ENCODE measurements around the gene AP2B1. TPM values are rescaled to one million over a fixed set of nuclear protein-coding genes. Genes with fewer than 3 reads are reported as not detected.

The AP2B1 gene
- total RNA-seq, 1 donor from 2014 or later: 330 TPM

DNA sequence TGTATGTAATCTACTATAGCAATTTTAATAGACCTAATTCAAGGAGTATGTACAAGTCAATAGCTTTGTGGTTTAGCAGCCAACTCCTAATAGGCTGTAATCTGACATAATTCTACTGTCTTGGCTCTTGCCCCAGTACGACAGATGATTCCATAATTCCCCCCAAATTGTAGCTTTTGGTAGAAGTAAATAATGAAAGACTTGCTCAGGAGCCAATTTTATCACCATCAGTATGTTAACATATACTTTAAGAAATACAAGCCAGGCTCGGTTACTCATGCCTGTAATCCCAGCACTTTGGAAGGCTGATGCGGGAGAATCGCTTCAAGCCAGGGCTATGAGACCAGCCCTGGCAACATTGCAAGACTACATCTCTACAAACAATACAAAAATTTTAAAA is 53.9 kb downstream of the AP2B1 start:
- Mint-ChIP-seq H3K27ac (ENCODE audit: unreplicated experiment) (no peak overlapping the region), H3K4me1 (ENCODE audit: unreplicated experiment) (no peaks in the 10 kb centered on the region), H3K27me3 (ENCODE audit: unreplicated experiment) (no peaks in the 10 kb centered on the region), H3K36me3 (ENCODE audit: low read depth, unreplicated experiment) (peaks cover 24% of the 10 kb centered on the region), H3K9me3 (ENCODE audit: unreplicated experiment) (no peaks in the 10 kb centered on the region), H3K4me3 (ENCODE audit: unreplicated experiment) (no peak overlapping the region)
- DNase-seq (ENCODE audit: low spot score): no peak
- no peak for TF ChIP-seq CTCF (IDR thresholded peaks at IDR 0.05; ENCODE audit: unreplicated experiment)

DNA sequence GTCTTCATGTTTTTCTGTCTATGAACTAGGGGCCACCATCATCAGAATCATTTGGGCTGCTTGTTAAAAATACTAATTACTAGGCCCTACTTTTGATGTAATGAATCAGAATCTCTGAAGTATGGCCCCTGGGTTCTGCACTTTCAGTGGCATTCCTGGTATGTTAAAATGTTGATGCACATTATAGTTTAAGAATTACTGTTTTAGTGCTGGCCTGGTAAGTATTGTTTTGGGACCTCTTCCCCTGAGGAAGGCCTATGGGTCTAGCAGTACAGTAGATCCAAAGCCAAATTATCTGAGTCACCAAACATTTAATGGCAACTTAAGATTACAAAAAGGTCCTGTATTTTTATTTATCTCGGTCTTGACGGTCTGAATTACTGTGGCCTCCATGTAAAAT is 58.8 kb downstream of the AP2B1 start:
- no peak for DNase-seq (ENCODE audit: low spot score)
- no peaks in the 10 kb centered on the region for H3K4me1 Mint-ChIP-seq (ENCODE audit: unreplicated experiment)
- H3K27me3 Mint-ChIP-seq (ENCODE audit: unreplicated experiment): no peaks in the 10 kb centered on the region
- H3K36me3 Mint-ChIP-seq (ENCODE audit: low read depth, unreplicated experiment): peaks cover 12% of the 10 kb centered on the region
- H3K27ac Mint-ChIP-seq (ENCODE audit: unreplicated experiment): no peak overlapping the region
- no peak overlapping the region for H3K4me3 Mint-ChIP-seq (ENCODE audit: unreplicated experiment)
- no peaks in the 10 kb centered on the region for H3K9me3 Mint-ChIP-seq (ENCODE audit: unreplicated experiment)
- TF ChIP-seq CTCF (IDR thresholded peaks at IDR 0.05; ENCODE audit: unreplicated experiment): no peak

GRCh38 chr17:35651467-35651866 is 64.3 kb downstream of the AP2B1 start:
- no peaks in the 10 kb centered on the region for H3K4me1 Mint-ChIP-seq (ENCODE audit: unreplicated experiment)
- H3K4me3 Mint-ChIP-seq (ENCODE audit: unreplicated experiment): no peak overlapping the region
- no peaks in the 10 kb centered on the region for H3K9me3 Mint-ChIP-seq (ENCODE audit: unreplicated experiment)
- no peaks in the 10 kb centered on the region for H3K27me3 Mint-ChIP-seq (ENCODE audit: unreplicated experiment)
- peaks cover 6% of the 10 kb centered on the region for H3K36me3 Mint-ChIP-seq (ENCODE audit: low read depth, unreplicated experiment)
- no peak for TF ChIP-seq CTCF (IDR thresholded peaks at IDR 0.05; ENCODE audit: unreplicated experiment)
- no peak overlapping the region for H3K27ac Mint-ChIP-seq (ENCODE audit: unreplicated experiment)
- no peak for DNase-seq (ENCODE audit: low spot score)

GRCh38 chr17:35653619-35654361 is 66.7 kb downstream of the AP2B1 start:
- peaks cover 2% of the 10 kb centered on the region for H3K27me3 Mint-ChIP-seq (ENCODE audit: unreplicated experiment)
- no peaks in the 10 kb centered on the region for H3K9me3 Mint-ChIP-seq (ENCODE audit: unreplicated experiment)
- H3K36me3 Mint-ChIP-seq (ENCODE audit: low read depth, unreplicated experiment): peaks cover 9% of the 10 kb centered on the region
- H3K27ac Mint-ChIP-seq (ENCODE audit: unreplicated experiment): no peak overlapping the region
- TF ChIP-seq CTCF (IDR thresholded peaks at IDR 0.05; ENCODE audit: unreplicated experiment): no peak
- H3K4me1 Mint-ChIP-seq (ENCODE audit: unreplicated experiment): no peaks in the 10 kb centered on the region
- DNase-seq (ENCODE audit: low spot score): no peak
- H3K4me3 Mint-ChIP-seq (ENCODE audit: unreplicated experiment): no peak overlapping the region

DNA sequence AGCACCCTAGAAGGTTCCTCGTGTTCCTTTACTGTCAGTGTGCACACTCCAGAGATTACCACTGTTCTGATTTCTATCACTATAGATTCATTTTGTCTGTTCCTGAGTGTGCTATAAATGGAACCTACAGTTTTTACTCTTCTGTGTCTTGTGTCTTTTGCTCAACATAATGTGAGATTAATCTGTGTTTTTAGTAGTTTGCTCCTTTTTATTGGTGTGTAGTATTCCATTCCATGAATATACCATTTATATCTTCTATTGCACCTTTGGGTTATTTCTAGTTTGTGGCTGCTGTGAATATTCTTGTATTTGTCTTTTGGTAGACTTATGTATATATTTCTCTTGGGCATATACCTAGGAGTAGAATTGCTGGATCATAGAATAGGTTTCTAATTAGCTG is 68.2 kb downstream of the AP2B1 start:
- H3K4me3 Mint-ChIP-seq (ENCODE audit: unreplicated experiment): no peak overlapping the region
- DNase-seq (ENCODE audit: low spot score): no peak
- H3K9me3 Mint-ChIP-seq (ENCODE audit: unreplicated experiment): no peaks in the 10 kb centered on the region
- H3K27ac Mint-ChIP-seq (ENCODE audit: unreplicated experiment): no peak overlapping the region
- H3K4me1 Mint-ChIP-seq (ENCODE audit: unreplicated experiment): no peaks in the 10 kb centered on the region
- H3K36me3 Mint-ChIP-seq (ENCODE audit: low read depth, unreplicated experiment): peaks cover 9% of the 10 kb centered on the region
- no peak for TF ChIP-seq CTCF (IDR thresholded peaks at IDR 0.05; ENCODE audit: unreplicated experiment)
- H3K27me3 Mint-ChIP-seq (ENCODE audit: unreplicated experiment): peaks cover 2% of the 10 kb centered on the region
